K562 (cell line): Measurements from ENCODE around the gene PPP1R12C. TPM values are rescaled to one million over a fixed set of nuclear protein-coding genes. Genes with fewer than 3 reads are reported as not detected.
A peak's percentile ranks its signal among the peaks of the same experiment; 100 is the strongest.

ENCODE experiments used
- ATAC-seq: fragments of 200-7000 bp; cut with Tn5 transposase; 3 replicates; pipeline ENCODE4 v1.9.1; 2020; ENCODE audit warnings: moderate library complexity
- BruUV-seq: library from RNA; stranded (reverse); fragments of 400-500 nt; replicated peaks from 2 replicates; lab custom pipeline; 2021; lab: Mats Ljungman, UMichigan
- CTCF ChIA-PET: fragments of 300-600 bp; formaldehyde crosslinking; extraction: SDS; loops from one replicate; lab custom pipeline; 2021; ENCODE audit warnings: low intra/inter-chr PET ratio; lab: Yijun Ruan, JAX
- POLR2A ChIA-PET: fragments of 300-600, 350-650 bp; sonication (Branson Sonifier 250); formaldehyde crosslinking; extraction: SDS; loops from one replicate; lab custom pipeline; 2021; ENCODE audit warnings: antibody characterized with exemption, inconsistent platforms; lab: Yijun Ruan, JAX
- DNase-seq, 4 experiments: peaks; one replicate each; pipeline versions ENCODE4 v3.0.0 to v3.0.0-alpha.2; 2011 to 2018; ENCODE audit warnings: low spot score in 3 of 4, mixed read lengths in 3 of 4; ENCODE audit errors: extremely low read depth in 1 of 4
- FAIRE-seq: peaks from 2 replicates; lab custom pipeline; 2011; peaks lifted over from hg19 to GRCh38; lab: Jason Lieb, UNC
- H2AFZ ChIP-seq: 2 replicates; pipeline ENCODE4 v1.6.0; 2011; ENCODE audit warnings: low read depth, low read length, control low read depth, inconsistent platforms
- H3K27ac ChIP-seq: fragments of 200-600 bp; 3 replicates; pipeline ENCODE4 v1.8.0; 2011; ENCODE audit warnings: low read depth, mild to moderate bottlenecking, control low read depth, inconsistent platforms, low read length, moderate library complexity, mixed read lengths; ENCODE audit errors: extremely low read depth
- H3K27me3 ChIP-seq, 2 experiments: fragments of 300-600 bp in 1 of 2; 2 replicates in 1 of 2; 3 replicates in 1 of 2; pipeline versions ENCODE4 v1.6.0 to v1.8.0; 2011; ENCODE audit warnings: inconsistent platforms in 2 of 2, low read length in 2 of 2, mild to moderate bottlenecking in 1 of 2, mixed read lengths in 1 of 2, moderate library complexity in 1 of 2; ENCODE audit not compliant: control insufficient read depth in 2 of 2, insufficient read depth in 2 of 2
- H3K36me3 ChIP-seq: fragments of 300-600 bp; 3 replicates; pipeline ENCODE4 v1.8.0; 2011; ENCODE audit warnings: mild to moderate bottlenecking, low read length, inconsistent platforms; ENCODE audit not compliant: control insufficient read depth, insufficient read depth
- H3K4me1 ChIP-seq, 2 experiments: fragments of 200-600 bp in 1 of 2; replicated peaks in 1 of 2; 2 replicates in 1 of 2; 3 replicates in 1 of 2; pipeline versions ENCODE4 v1.5.1 to v1.8.0; 2011; ENCODE audit warnings: inconsistent platforms in 2 of 2, low read length in 2 of 2, mild to moderate bottlenecking in 1 of 2, mixed read lengths in 1 of 2, moderate library complexity in 1 of 2; ENCODE audit not compliant: control insufficient read depth in 2 of 2, insufficient read depth in 2 of 2
- H3K4me2 ChIP-seq: 2 replicates; pipeline ENCODE4 v1.6.1; 2011; ENCODE audit warnings: low read length, control low read depth, inconsistent platforms, mixed read lengths; ENCODE audit not compliant: insufficient read depth
- H3K4me3 ChIP-seq: fragments of 200-600 bp; sonication (generic), shearing (Covaris generic); 2 replicates; pipeline ENCODE4 v1.5.1; 2016; ENCODE audit warnings: control low read depth, inconsistent platforms
- H3K79me2 ChIP-seq: fragments of 200-600 bp; 3 replicates; pipeline ENCODE4 v1.8.0; 2011; ENCODE audit warnings: low read length, inconsistent platforms; ENCODE audit not compliant: control insufficient read depth, insufficient read depth
- H3K9ac ChIP-seq, 2 experiments: 2 replicates each; pipeline versions ENCODE4 v1.6.0 to v1.6.1; 2011; ENCODE audit warnings: low read depth in 2 of 2, low read length in 2 of 2, control low read depth in 1 of 2, inconsistent platforms in 1 of 2, mild to moderate bottlenecking in 1 of 2, mixed read lengths in 1 of 2; ENCODE audit not compliant: insufficient read depth in 1 of 2
- H3K9me1 ChIP-seq: one replicate; pipeline ENCODE4 v1.6.0; 2011; ENCODE audit warnings: inconsistent platforms, mild to moderate bottlenecking, low read length, moderate library complexity; ENCODE audit not compliant: control insufficient read depth, insufficient read depth
- H3K9me3 ChIP-seq: replicated peaks from 2 replicates; pipeline ENCODE4 v1.5.1; 2011; ENCODE audit warnings: low read depth, low read length, inconsistent platforms; ENCODE audit not compliant: control insufficient read depth, insufficient read depth
- H4K20me1 ChIP-seq: replicated peaks from 2 replicates; pipeline ENCODE4 v1.6.1; 2011; ENCODE audit warnings: low read length, inconsistent platforms, mixed read lengths; ENCODE audit not compliant: control insufficient read depth, insufficient read depth
- CREB5 ChIP-seq: fragments of 250-450 bp; sonication (Bioruptor Pico); IDR thresholded peaks from 2 replicates; pipeline ENCODE4 v1.5.0; 2020; ENCODE audit warnings: mild to moderate bottlenecking
- ELK3 ChIP-seq: fragments of 450-650 bp; formaldehyde crosslinking; IDR thresholded peaks from 2 replicates; pipeline ENCODE4 v1.4.0; 2020; ENCODE audit warnings: mild to moderate bottlenecking
- KDM1A ChIP-seq, 2 experiments: fragments of 450-650 bp; IDR thresholded peaks; 2 replicates each; pipeline ENCODE4 v1.6.1; 2016; ENCODE audit warnings: mild to moderate bottlenecking in 2 of 2
- POLR3G ChIP-seq: IDR thresholded peaks from 2 replicates; pipeline ENCODE4 v1.6.1; 2011; ENCODE audit not compliant: insufficient read length, insufficient replicate concordance; ENCODE audit errors: extremely low read depth
- RFX7 ChIP-seq: fragments of 250-450 bp; sonication (Bioruptor Pico); IDR thresholded peaks from 2 replicates; pipeline ENCODE4 v1.5.1; 2021; ENCODE audit warnings: mild to moderate bottlenecking
- SETDB1 ChIP-seq: IDR thresholded peaks from one replicate; pipeline ENCODE4 v1.6.1; 2012; ENCODE audit warnings: low read length, control low read depth, inconsistent platforms
- THAP12 ChIP-seq: fragments of 250-450 bp; sonication (Bioruptor Pico); IDR thresholded peaks from 2 replicates; pipeline ENCODE4 v1.9.0; 2021; ENCODE audit warnings: mild to moderate bottlenecking, inconsistent platforms
- ZFP36 ChIP-seq: fragments of 150-350 bp; IDR thresholded peaks from 2 replicates; pipeline ENCODE4 v1.6.1; 2018; ENCODE audit warnings: low read length, low read depth; ENCODE audit not compliant: partially characterized antibody
- ZKSCAN1 ChIP-seq: fragments of 150-350 bp; IDR thresholded peaks from 2 replicates; pipeline ENCODE4 v1.6.1; 2016; ENCODE audit warnings: low read depth, low read length
- WGBS: fragments of 100-300 bp; shearing (Covaris generic); methylation state at CpG from one replicate; pipeline ENCODE4 v1.1.6; 2016; ENCODE audit warnings: low coverage, mixed read lengths; ENCODE audit not compliant: insufficient coverage; ENCODE audit errors: missing lambda C conversion rate; 5-methylcytosine and 5-hydroxymethylcytosine counted together
- in situ Hi-C: fragments of 300-500 bp; cut with MboI; formaldehyde crosslinking; loops from 4 replicates; pipeline ENCODE4 v1.15.0; 2018; ENCODE audit warnings: inconsistent platforms, mixed read lengths
- intact Hi-C: fragments of 100-400 bp; cut with micrococcal nuclease; formaldehyde crosslinking; loops from 2 replicates; pipeline ENCODE4 v1.14.2; 2022
- polyA plus RNA-seq, 8 experiments: library from polyadenylated mRNA; depleted of rRNA in 4 of 8; stranded (reverse) in 5 of 8; unstranded in 3 of 8; fragments of >200 nt; fragmentation: Nextera tagmentation in 2 of 8; fragmentation: Illumina TruSeq in 1 of 8; extraction: Ambion mirVana in 2 of 8; extraction: Trizol in 1 of 8; gene quantifications; 2 replicates each; pipeline versions ENCODE4 v1.2.1 to v1.2.3, GENCODE V29; 2011 to 2014; ENCODE audit warnings: inconsistent platforms in 1 of 8, missing spikeins in 1 of 8
- total RNA-seq, 7 experiments: library from RNA; depleted of rRNA in 6 of 7; stranded (reverse); fragments of >200 nt in 6 of 7; fragmentation: Illumina TruSeq in 2 of 7; extraction: Trizol in 2 of 7; gene quantifications; 2 replicates each; pipeline versions ENCODE4 v1.2.1 to v1.2.3, GENCODE V29; 2011 to 2021; ENCODE audit warnings: low replicate concordance in 1 of 7

PPP1R12C gene
- total and polyA plus RNA-seq, 9 of the 15 experiments (the other 6 are each of a cell fraction or from before 2014, with no cell fraction given), result 1.8 to 136 (median 33.7) TPM

- Histone ChIP-seq H3K4me2 (no peak overlapping the region), H3K27me3 (no peaks in the 10 kb centered on the region), H3K9me3 (no peaks in the 10 kb centered on the region), H3K9ac (peak overlapping the region in 1 of 2 experiments; percentile 46; a peak in 2 of 4 replicates), H4K20me1 (no peaks in the 10 kb centered on the region; the same call in 1 of the 2 replicates), H3K79me2 (no peaks in the 10 kb centered on the region), H3K27ac (no peak overlapping the region), H3K4me1 (peaks cover 0 to 15% of the 10 kb centered on the region in 2 experiments; a peak in 2 of 5 replicates), H2AFZ (no peak overlapping the region), H3K36me3 (peaks cover 51% of the 10 kb centered on the region; the same call in 2 of the 3 replicates), H3K4me3 (no peak overlapping the region), H3K9me1 (no peaks in the 10 kb centered on the region)
- in situ Hi-C loops, result loop anchor here (25.0 kb wide), 1 partner anchor 503 kb away; the partner anchor contains the start of genes CCDC106, ZNF580 and ZNF581
- WGBS, result 90% methylated on average over 13 of the region's 25 CpGs
- POLR2A ChIA-PET, result no interaction called here
- no peak for TF ChIP-seq ELK3 (CRISPR knock-in tag)
- no peak for TF ChIP-seq POLR3G
- no peak for TF ChIP-seq SETDB1
- no peak for TF ChIP-seq ZKSCAN1
- TF ChIP-seq THAP12 (CRISPR knock-in tag), result no peak
- no peak for TF ChIP-seq CREB5
- peak; percentile 68 for TF ChIP-seq ZFP36
- TF ChIP-seq KDM1A (IDR thresholded peaks at IDR 0.05), result peak; percentile 11 to 28; a peak in 2 of 4 replicates
- TF ChIP-seq RFX7 (CRISPR knock-in tag), result no peak
- ATAC-seq (peak; percentile 19; the same call in 1 of the 3 replicates), FAIRE-seq (no peak), DNase-seq (peak in 2 of 4 experiments; percentile 40 to 51)
- no TSS peak for BruUV-seq
- intact Hi-C loops, result no loop called here
- CTCF ChIA-PET, result no interaction called here
Measured at GRCh38 chr19:55133639-55134444, 16.4 kb upstream of the PPP1R12C start.
